NCI-H446 (cell line): Measurements from ENCODE around the gene ENDOD1.
"Not testable (repeated sequence)": the region's sequence is repeated elsewhere in the genome, so short reads cannot be mapped to it uniquely, and the experiment has no call there.

Source experiments
- DNase-seq, 2 experiments: peaks; one replicate each; lab custom pipeline; 2025; lab: John Stamatoyannopoulos, UW

ENDOD1 gene, protein sequence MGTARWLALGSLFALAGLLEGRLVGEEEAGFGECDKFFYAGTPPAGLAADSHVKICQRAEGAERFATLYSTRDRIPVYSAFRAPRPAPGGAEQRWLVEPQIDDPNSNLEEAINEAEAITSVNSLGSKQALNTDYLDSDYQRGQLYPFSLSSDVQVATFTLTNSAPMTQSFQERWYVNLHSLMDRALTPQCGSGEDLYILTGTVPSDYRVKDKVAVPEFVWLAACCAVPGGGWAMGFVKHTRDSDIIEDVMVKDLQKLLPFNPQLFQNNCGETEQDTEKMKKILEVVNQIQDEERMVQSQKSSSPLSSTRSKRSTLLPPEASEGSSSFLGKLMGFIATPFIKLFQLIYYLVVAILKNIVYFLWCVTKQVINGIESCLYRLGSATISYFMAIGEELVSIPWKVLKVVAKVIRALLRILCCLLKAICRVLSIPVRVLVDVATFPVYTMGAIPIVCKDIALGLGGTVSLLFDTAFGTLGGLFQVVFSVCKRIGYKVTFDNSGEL

DNA sequence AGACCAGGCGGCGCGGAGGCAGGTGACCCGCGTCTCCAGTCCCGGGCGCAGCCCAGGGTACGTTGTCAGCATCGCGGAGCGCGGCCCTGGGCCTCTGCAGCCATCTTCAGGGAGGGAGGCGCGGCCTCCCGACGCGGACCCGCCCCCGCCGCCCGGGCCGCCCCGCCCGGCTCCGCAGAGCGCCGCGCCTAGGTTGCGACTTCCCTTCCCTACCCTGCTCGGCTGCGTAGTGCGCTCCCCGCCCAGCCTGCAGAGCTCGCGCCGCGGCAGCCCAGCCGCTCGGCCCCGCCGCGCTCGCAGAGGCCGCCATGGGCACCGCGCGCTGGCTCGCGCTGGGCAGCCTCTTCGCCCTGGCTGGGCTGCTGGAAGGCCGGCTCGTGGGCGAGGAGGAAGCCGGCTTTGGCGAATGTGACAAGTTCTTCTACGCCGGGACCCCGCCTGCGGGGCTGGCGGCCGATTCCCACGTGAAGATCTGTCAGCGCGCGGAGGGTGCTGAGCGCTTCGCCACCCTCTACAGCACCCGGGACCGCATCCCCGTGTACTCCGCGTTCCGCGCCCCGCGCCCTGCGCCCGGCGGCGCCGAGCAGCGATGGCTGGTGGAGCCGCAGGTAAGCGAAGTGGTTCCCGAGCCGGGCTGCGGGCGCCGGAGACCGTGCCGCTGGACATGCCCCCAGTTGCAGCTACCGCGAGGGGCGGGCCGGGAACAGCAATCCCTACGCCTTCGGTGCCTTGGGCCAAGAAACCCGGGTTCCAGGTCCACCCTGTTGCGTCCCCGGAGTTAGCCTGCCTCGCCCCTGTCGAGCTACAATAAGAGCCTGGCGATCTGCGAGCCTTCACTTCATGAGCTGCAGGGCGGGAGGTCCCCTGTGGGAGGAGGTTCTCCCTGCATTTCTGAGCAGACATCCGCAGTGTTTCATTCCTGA lies at the start of gene ENDOD1:
ENDOD1 (plus strand) TSS at position 227 of the 923 bp plus-strand sequence; CDS start at position 309, 82 bp downstream.
- DNase-seq = peak; percentile 52 to 85

DNA sequence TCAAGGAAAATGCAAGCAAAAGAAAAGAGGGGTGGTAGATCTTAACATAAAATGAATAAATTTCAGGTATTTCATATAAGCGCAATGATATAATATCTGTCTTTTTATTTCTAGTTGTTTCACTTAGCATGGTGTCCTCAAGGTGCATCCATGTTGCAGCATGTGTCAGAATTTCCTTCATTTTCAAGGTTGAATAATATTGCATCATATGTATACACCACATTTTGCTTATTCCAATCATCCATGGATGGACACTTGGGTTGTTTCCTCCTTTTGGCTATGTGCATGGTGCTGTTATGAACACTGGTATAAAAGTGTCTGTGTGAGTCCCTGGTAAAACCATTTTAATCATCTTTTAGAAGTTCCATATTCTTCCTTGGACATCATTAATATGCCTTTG lies 47.4 kb upstream of the ENDOD1 start:
- DNase-seq = no peak

DNA sequence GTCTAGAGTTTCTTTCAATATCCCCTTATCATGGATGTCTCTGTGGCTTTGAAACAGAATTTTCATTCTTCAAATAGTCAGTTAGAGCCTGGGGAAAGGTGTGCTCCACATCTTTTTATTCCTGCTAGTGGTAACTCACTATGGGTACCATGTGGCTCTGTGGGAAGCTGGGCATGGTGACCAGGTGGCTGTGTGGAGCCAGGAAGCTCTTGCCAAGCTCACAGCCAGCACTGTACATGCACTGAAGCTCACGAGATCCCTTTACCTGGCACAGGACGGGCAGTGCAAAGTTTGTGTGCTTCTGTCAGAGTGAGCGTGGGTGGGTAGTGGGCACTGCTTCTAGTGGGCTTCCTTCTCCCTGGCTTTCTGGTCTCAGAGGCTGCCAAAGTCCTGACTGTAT lies 46.7 kb upstream of the ENDOD1 start:
- no peak for DNase-seq

DNA sequence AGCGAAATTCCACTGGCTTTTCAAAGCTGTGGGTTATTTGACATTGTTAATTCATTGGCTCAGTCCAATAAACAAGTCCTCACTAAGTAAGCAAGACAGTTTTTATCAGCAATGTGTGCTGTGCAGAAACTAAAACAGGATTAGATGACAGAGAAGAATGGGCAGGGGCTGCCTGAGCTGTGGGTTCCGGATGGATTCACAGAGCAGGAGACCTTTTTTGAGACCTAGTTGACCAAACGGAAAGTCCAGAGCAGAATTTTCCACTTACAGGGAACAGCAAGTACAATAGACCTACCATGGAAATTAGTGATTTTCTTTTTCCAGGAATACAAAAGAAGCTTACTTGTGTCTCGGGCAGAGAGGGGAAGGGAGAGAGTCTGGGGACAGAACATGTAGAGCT lies 45.6 kb upstream of the ENDOD1 start:
- no peak for DNase-seq

DNA sequence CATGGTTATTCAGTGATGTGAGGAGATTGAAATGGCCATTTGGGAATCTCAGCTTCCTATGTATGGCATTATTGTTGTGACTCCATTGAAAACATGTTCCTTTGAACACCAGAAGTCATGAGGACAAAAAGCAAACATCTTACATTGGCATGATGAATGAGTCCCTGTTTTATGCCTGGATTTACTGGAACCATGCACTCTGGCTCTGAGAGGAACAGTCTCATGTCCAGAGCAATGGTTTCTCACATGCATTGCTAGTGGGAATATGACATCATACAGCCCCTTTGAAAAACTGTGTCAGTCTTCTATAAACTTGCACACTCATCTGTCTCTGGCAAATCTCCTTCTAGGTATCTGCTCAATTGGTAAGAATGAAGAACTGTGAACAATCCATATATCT lies 43.8 kb upstream of the ENDOD1 start:
- DNase-seq = no peak

DNA sequence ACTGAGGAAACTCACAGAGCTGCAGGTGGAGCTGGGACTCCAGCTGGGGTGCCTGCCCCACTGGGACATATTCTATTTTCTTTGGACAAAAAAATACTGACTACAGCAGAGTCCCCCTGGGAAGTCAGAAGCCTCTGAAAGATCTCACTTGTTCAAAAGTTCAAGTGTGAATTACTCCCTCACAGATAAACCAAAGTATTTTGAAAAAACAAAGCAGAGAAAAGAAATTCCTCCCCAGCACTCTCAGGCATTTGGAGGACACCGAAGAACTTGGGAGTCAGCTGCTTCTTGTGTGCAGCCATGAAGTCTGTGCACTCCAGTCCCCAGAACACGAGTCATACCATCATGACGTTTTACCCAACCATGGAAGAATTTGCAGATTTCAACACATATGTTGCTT lies 40.5 kb upstream of the ENDOD1 start, which contains the start of gene KDM4F:
KDM4F (plus strand) TSS at position 301 of the 400 bp plus-strand sequence.
- not testable (repeated sequence) for DNase-seq

DNA sequence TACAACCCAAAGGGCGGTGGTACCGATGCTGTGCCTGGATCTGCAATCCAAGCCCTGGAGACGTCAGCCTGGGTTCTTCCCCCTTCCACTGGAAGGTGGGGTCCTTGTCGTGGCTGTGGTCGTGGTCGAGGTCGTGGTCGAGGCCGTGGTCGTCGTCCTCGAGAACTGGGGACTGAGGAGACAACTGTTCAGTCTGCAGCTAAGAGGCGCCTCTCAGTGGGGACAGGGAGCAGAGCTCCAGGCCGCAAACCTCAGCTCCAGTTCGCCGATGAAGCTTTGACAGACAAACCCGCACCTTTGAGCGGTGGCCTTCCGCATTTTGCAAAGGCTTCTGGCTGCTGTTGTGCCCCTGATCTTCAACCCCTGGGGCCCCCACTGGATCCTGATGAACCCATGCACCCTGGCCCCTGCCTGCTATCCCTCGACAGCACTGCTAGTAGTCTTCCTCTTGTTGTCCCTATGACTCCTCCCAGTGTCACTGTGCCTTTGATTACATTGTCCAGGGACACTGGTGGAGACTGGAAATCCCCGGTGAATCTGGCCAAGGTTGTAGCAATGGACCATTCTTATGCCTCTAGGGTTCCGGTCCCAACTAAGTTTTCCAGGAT lies 38.9 kb upstream of the ENDOD1 start:
- no peak for DNase-seq

DNA sequence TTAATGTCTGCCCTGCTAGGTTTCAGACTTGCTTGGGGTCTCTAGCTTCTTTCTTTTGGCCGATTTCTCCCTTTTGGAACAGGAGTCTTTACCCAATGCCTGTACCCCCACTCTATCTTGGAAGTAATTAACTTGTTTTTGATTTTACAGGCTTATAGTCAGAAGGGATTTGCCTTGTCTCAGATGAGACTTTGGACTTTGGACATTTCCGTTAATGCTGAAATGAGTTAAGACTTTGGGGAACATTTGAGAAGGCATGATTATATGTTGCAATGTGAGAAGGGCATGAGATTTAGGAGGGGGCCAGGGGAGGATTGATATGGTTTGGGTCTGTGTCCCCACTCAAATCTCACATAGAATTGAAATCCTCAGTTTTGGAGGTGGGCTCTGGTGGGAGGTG lies 35.3 kb upstream of the ENDOD1 start:
- DNase-seq = no peak

DNA sequence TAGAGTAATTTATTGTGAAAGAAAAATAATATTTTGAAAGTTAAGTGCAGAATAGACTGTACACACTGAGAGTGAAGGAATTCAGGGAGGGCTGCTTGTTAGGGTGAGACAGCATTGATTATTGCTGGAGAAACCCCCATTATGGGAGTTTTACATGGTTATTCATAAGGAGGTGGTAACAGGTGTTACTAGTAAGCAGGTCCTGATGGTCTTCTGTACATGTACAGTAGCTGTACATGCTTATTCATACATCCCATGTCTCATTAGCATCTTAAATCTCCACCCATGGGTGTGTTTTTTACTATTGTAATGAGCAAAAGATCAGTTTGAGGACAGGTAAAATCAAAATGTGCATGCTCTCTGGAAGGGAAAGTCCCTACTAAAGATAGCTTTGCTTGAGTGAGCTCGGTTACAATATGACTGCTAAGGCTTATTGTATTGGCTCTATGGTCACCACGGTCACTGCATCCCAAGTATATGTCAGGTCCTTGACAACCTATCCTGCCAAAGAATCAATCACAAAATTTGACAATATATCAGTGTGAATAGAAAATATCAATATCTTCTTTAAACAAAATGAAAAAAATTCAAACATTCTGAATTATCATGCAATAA lies 34.3 kb upstream of the ENDOD1 start:
- DNase-seq = no peak

DNA sequence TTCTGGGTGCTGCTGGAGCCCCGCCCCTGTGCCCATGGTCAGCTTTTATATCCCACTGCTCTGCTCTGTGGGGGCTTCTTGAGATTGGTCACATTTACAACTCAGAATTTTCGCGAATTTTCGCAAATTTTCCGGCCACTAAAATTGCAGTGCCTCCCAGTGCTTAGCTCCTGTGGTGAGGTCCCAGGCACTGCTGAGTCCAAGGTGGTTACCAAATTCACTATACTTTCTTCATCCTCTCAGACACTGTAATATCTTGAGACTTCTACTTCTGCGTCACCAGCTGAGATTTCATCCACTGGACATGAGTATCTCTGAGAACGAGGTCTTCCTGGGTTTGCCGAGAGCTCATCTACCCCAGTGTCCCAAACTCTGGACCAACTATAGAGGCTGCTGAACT lies 31.7 kb upstream of the ENDOD1 start:
- no peak for DNase-seq

DNA sequence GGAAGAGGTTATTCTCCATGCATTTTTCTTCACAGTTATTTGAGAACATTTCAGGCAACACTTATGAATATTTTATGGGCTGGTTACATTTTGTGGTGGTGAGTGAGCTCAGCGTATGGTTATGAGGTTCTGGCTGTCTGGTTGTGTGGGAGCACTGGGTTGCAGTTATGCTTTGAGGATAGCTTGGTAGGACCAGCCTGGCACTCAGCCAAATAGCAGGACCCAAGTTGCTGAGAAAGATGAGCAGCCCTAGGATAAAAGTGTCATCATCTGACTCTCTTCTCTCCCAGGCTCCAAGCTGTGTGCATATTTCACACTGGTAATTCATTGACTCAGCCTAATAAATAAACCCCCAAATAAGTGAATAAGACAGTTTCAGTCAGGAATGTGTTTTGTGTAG lies 31.0 kb upstream of the ENDOD1 start:
- DNase-seq = no peak

DNA sequence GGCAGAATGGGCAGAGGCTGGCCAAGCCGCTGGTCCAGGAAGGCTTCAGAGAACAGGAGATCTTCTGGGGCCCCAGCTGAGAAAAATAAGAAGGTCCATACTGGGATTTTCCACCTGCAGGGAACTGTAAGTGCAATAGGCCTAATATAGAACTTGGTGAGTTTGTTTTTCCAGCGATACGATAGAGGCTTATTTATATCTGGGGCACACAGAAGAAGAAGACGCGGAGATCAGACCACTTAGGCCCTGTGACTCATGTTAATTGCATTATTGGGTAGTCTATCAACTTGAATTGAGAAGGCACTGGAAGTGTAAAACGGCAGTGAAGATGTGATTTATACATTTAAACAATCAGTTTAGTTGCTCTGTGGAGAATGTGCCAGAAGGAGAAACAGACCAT lies 30.6 kb upstream of the ENDOD1 start:
- DNase-seq = no peak

DNA sequence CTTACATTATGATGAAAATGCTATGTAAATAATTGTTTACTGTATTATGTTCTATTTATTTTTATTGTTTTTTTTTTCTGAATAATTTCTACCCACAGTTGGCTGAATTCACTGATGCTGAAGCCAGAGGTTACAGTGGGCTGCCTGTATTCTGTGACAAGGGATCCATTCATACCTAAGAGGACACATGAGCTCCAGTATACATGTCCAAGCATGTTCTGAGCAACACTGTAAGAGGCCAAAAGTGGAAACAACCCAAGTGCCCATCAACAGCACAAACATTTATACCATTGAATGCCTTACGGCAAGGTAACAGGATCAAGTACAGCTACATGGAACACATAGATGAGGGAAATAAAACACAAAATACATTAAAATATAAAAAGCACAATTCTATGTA lies 24.3 kb upstream of the ENDOD1 start:
- no peak for DNase-seq

DNA sequence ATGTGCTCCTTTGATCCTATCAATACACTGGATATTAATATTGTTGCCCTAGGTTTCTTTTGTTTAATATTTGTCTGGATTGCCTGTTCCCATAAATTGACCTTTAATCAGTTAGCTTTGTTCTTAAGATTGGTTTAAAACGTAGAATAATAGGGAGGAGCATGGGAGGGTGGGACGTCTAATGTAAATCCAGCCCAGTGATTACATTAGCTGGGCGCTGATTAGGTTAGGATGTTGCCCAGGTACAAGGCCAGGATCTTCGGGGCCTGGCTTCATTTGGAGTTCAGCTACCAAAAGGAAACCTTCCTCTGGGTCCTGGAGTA lies 23.0 kb upstream of the ENDOD1 start, which contains the start of gene SRSF8:
SRSF8 (plus strand) TSS at position 204 of the 323 bp plus-strand sequence. CDS start 308 bp downstream, outside the sequence.
- DNase-seq = no peak

DNA sequence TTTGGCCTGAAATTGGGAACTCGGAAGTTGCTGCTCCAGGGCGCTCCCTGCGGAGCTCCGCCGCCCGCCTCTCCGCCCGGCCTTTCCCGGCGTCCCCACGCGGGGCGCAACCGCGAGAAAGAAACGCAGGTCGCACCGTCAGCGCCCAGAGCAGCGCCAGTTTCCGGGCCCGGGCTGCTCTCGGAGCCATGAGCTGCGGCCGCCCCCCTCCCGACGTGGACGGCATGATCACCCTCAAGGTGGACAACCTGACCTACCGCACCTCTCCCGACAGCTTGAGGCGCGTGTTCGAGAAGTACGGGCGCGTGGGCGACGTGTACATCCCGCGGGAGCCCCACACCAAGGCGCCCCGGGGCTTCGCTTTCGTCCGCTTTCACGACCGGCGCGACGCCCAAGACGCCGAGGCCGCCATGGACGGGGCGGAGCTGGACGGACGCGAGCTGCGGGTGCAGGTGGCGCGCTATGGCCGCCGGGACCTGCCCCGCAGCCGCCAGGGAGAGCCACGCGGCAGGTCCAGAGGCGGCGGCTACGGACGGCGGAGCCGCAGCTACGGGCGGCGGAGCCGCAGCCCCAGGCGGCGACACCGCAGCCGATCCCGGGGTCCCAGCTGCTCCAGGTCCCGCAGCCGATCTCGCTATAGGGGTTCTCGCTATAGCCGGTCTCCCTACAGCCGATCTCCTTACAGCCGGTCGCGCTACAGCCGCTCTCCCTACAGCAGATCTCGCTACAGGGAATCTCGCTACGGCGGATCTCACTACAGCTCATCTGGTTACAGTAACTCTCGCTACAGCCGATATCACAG lies 22.4 kb upstream of the ENDOD1 start:
- peak; percentile 53 to 80 for DNase-seq

DNA sequence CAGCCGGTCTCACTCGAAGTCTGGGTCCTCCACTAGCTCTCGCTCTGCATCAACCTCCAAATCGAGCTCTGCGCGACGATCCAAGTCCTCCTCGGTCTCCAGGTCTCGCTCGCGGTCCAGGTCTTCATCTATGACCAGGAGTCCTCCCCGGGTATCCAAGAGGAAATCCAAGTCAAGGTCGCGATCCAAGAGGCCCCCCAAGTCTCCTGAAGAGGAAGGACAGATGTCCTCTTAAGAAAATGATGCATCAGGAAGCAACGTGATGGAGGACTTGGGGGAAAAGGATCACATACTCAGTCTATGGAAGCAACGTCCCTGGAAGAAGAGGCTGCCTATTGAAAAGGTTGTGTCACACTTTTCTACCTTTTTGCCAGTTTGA lies 21.8 kb upstream of the ENDOD1 start:
- DNase-seq = peak in 1 of 2 experiments; percentile 84

DNA sequence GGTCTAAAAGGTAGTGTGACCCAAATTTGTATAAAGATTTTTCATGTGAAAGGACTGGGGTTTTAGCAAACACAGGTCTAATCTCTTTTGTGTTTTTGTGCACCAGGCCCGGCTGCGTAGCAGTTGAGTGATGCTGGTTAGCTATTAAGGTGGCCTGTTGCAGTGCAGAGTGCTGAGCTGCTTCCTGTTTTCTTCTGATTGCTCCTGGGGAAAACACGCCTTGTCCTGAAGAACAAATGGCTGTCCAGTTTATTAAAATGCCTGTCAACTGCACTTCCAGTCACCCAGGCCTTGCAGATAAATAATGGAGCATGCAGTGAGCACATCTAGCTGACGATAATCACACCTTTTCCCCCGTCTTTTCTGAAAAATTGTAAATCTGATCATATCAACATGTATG lies 21.1 kb upstream of the ENDOD1 start:
- DNase-seq = peak; percentile 92

DNA sequence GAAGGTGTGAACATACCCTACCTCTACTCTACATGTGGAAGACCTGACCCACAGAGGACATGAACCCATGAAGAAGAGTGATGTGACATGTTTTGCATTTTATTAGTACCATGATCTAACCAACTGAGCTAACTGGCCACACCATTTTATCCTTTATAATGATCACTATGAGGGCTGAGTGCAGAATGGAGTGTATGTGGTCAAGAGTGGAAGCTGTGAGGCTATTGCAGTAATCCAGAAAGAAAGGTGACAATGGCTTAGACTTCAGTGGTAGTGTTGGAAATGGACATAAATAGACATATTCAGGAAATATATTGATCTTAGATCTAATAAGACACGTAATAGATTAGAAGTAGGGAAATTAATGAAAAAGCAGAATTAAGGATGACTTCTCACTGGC lies 19.2 kb upstream of the ENDOD1 start:
- no peak for DNase-seq

DNA sequence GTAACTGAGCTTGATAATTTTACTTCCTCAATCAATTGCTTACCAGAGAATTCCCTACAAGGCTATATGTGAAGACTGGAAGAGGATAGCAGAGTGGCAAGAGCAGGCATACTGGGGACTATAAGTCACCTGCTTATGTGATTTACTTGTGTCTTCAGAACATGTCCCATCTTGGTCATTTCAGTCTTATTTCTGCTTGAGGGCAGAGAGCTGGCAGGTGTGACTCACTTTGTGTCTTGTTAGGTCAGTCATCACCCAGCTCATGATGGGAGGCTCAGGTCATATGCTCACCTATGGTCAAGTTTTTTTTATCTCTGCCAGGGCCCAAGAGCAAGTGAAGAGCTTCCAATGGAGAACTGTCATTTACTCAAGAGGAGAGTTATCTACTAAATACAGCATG lies 16.7 kb upstream of the ENDOD1 start:
- DNase-seq = no peak

DNA sequence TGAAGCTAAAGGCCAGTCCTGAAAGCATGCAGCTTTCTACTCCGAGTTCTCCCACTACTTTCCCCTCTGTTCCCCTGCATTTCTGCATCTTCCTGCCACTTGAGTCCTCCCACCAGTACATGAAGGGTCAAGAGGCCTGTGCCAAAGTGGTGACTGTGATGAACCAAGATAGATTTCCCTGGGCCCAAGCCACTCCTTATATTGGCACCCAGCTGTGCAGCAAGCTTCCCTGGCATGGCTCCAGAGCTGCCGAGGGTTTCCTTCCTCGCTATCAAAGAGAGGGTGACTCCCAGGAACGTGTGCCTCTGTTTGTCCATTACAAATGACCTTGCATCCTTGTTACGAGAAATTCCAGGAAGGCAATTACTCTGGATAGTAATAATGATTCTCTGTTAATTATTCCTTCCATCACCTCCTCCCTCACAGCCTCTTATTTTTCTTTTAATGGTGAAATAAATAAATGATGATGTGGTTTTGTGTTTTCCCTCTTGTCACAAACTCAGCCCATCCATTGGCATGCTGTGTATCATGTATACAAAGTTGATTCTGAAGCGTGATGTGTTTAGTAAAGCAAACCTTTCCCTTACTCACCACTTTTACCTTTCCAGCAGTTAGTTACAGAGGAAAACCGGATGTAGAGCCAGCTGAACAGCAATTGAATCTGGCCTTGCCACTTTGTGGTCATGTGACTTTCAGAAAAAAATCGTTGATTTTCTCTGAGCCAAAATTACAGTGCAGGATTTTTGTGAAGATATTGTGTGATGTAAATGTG lies 14.7 kb upstream of the ENDOD1 start:
- peak in 1 of 2 experiments; percentile 13 for DNase-seq
